HG03045 (cell line): ENCODE data around the gene KLHL29.

Source experiments
- ATAC-seq: cut with Tn5 transposase; IDR thresholded peaks from one replicate; pipeline ENCODE4 v1.9.1; 2021; ENCODE audit warnings: mild to moderate bottlenecking, moderate library complexity; ENCODE audit not compliant: unreplicated experiment

Gene KLHL29

GRCh38 chr2:23507267-23508065 lies 122.5 kb downstream of the KLHL29 start:
- ATAC-seq: no peak

GRCh38 chr2:23508066-23508390 lies 123.0 kb downstream of the KLHL29 start:
- ATAC-seq: no peak

GRCh38 chr2:23509103-23509502 lies 124.1 kb downstream of the KLHL29 start:
- ATAC-seq: no peak

GRCh38 chr2:23509596-23510292 lies 124.8 kb downstream of the KLHL29 start:
- ATAC-seq: no peak

GRCh38 chr2:23510471-23510870 lies 125.5 kb downstream of the KLHL29 start:
- no peak for ATAC-seq

GRCh38 chr2:23512778-23513177 lies 127.8 kb downstream of the KLHL29 start:
- no peak for ATAC-seq

GRCh38 chr2:23513245-23513871 lies 128.4 kb downstream of the KLHL29 start:
- no peak for ATAC-seq

- ATAC-seq: no peak
Measured at GRCh38 chr2:23513872-23514793, 129.2 kb downstream of the KLHL29 start.

- no peak for ATAC-seq
Measured at GRCh38 chr2:23516520-23517256, 131.7 kb downstream of the KLHL29 start.

GRCh38 chr2:23518481-23519333 lies 133.7 kb downstream of the KLHL29 start:
- no peak for ATAC-seq

- no peak for ATAC-seq
Measured at GRCh38 chr2:23519334-23519651, 134.3 kb downstream of the KLHL29 start.

GRCh38 chr2:23520256-23520655 lies 135.3 kb downstream of the KLHL29 start:
- no peak for ATAC-seq

GRCh38 chr2:23521060-23521459 lies 136.1 kb downstream of the KLHL29 start:
- no peak for ATAC-seq

GRCh38 chr2:23522726-23523372 lies 137.9 kb downstream of the KLHL29 start:
- ATAC-seq: no peak

- ATAC-seq: no peak
Measured at GRCh38 chr2:23523373-23524260, 138.6 kb downstream of the KLHL29 start.

GRCh38 chr2:23524261-23524706 lies 139.3 kb downstream of the KLHL29 start:
- no peak for ATAC-seq

GRCh38 chr2:23525137-23525765 lies 140.3 kb downstream of the KLHL29 start:
- ATAC-seq: no peak
